ENCODE results near the gene POTEE.
"Not testable (repeated sequence)": the region's sequence is repeated elsewhere in the genome, so short reads cannot be mapped to it uniquely, and the experiment has no call there.

The POTEE gene

DNA sequence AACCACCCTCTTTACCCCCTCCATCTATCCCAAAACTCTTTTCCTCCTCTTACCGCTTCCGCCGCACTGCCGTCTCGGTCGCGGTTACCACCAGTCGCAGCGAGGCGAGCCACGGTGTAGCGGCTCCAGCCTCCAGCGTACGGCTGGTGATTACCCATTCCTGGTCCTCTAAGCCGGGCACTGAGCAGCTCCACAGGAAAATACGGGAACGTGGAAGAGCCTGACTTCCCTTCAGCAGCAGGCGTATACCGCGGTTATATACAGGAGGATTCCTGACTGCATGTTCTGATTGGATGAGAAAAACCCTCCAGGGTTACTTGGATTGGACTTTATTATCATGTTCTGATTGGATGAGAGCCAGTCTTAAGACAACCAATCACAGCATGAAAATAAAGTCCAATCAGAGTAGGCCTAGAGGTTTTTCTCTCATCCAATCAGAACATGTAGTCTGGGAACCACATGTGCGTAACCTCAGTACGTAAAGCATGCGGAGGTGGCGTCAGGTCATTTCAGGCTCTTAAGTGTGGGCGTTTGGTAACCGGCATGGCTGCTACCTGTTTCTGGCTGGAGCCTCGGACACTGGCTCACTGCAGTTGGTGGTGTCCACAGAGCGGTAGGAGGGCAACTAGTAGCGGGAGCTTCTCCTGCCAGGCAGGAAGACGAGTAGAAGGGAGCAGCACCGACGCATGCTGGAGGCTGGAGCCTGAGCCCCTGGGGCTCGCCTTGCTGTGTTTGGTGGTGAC is at the start of gene POTEE:
TSS of gene POTEE (plus strand) at position 507 of the 743 bp plus-strand sequence. CDS start 8,867 bp downstream, outside the sequence.
- DNase-seq, result not testable (repeated sequence)

- DNase-seq, result not testable (repeated sequence)
Measured at GRCh38 chr2:131165562-131165961, 43.8 kb upstream of the POTEE start.

- no peak for DNase-seq
Measured at GRCh38 chr2:131168538-131168937, 40.8 kb upstream of the POTEE start.

- DNase-seq, result not testable (repeated sequence)
Measured at GRCh38 chr2:131178050-131178449, 31.3 kb upstream of the POTEE start.

GRCh38 chr2:131178721-131179418 is 30.5 kb upstream of the POTEE start:
- DNase-seq, result not testable (repeated sequence)

- DNase-seq, result not testable (repeated sequence)
Measured at GRCh38 chr2:131181451-131181850, 27.9 kb upstream of the POTEE start.

- not testable (repeated sequence) for DNase-seq
Measured at GRCh38 chr2:131193421-131193820, 15.9 kb upstream of the POTEE start.

DNA sequence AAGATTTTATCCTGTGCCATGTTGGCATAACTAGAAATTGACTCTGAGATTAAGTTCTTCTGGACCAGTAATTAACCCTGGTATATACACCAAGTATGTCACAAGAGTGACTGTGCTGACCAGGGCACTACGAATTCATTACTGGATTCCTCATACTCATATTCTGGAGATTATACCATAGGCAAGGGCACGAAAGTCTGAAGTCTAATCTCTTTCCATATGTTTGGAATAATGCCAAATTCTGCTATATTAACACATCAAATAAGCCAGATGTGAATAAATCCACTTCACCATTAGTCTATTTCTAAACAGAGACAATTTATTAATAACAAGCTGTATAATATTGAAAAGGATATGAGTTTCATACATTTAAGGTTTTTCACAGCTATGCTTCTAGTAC is 13.2 kb upstream of the POTEE start:
- not testable (repeated sequence) for DNase-seq

DNA sequence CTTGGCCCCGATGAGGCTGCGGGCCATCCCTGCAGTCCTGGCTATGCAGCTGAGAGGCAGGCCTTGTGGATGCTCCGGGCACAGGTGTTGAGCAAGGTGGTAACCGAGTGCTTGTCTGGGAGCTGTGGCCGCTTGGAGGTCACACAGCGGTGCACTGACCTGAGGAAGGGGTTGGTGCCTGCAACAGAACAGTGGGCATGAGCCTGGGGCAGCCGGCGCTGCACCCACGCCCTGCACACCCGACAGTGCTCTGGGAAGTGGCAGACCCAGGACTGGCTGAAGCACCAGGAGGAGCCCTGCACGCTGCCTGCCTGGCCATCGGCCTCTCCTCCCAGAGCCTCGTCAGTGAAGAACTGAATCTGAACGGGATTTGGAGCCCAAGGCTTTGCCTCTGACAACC is 8.2 kb upstream of the POTEE start:
- no peak for DNase-seq

GRCh38 chr2:131207839-131208238 is 1.5 kb upstream of the POTEE start:
- not testable (repeated sequence) for DNase-seq

- not testable (repeated sequence) for DNase-seq
Measured at GRCh38 chr2:131209773-131210104, 403 bp downstream of the POTEE start.

GRCh38 chr2:131210434-131211211 is 1.3 kb downstream of the POTEE start:
- DNase-seq, result not testable (repeated sequence)

DNA sequence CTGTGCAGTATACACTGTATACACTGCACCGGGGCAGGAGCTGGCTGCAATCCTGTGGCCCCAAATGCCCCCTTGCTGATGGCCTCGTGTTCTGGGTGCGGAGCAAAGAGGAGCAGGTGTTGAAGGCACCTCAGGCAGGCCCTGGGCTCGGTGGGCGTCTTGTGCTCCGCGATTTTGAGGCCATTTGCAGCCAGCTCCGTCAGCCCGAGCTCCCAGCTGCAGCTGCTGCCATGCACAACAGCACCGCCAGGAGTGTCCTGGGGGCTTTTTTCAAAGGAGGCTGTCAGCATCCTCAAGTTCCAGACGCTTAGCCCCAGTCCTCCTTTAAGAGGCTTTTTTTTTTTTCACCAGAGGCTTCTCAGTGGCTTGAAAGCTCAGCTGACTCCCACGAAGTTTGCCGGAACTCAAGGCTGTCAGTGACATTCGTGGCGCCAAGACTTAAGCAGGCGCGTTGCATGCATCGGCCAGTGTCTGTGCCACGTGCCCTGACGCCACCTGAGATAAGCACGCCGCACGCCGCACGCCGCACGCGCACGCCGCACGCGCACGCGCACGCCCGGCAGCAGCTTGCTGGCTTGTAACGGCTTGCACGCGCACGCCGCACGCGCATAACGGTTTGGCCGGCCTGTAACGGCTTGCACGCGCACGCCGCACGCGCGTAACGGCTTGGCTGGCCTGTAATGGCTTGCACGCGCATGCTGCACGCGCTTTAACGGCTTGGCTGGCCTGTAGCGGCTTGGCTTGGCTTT is 8.1 kb downstream of the POTEE start:
- DNase-seq, result not testable (repeated sequence)

DNA sequence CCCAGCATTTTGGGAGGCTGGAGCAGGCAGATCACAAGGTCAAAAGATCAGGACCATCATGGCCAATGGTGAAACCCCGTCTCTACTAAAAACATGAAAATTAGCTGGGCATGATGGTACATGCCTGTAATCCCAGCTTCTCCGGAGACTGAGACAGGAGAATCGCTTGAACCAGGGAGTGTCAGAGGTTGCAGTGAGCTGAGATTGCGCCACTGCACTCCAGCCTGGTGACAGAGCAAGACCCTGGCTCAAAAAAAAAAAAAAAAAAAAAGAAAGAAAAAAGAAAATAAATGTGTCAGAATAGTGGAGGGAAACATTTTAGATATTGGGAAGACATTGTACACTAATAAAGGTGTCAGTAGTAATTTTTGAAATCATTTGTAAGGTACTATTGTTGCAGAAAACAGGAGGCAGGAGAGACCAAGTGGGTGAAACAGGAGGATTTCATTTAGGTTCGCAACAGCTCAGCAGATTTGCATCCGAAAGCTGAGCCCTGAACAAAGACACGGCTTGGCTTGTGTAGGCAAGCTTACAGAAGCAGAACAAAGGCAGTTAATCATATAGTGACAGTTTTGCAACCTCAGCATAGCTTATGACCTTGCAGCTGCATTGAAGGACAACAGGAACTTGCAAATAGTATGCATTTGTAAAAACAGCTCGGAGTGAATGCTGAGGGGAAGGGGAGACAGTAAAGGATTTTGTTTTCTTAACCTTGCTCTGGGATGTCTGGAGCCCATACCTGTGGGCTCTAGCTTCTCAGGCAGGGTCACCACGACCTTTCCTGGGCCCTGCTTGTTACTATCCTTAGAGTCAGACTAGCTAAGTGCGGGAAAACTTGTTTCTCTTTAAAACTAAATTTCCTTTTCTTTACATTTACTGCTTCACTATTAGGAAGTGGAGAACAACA is 26.5 kb downstream of the POTEE start:
- not testable (repeated sequence) for DNase-seq

Measured in stimulated activated naive CD4-positive, alpha-beta T cell treated with Interleukin-2 at 50 U/mL for 16 hours (primary cell).